KMS-11 (cell line): Measurements from ENCODE around the gene SLC35E3.
A peak's percentile ranks its signal among the peaks of the same experiment; 100 is the strongest.

ENCODE experiments used
- H2AFZ ChIP-seq: fragments of 200-600 bp; sonication (generic); 2 replicates; pipeline ENCODE4 v1.6.1; 2016; ENCODE audit warnings: antibody characterized with exemption, mixed run types, low read depth
- H3K27ac ChIP-seq: fragments of 200-600 bp; sonication (generic); 2 replicates; pipeline ENCODE4 v1.6.1; 2016; ENCODE audit warnings: mild to moderate bottlenecking, mixed run types
- H3K27me3 ChIP-seq: fragments of 200-600 bp; sonication (generic); 2 replicates; pipeline ENCODE4 v1.6.1; 2017; ENCODE audit warnings: mild to moderate bottlenecking, low read depth, mixed run types, moderate library complexity; ENCODE audit not compliant: insufficient read depth
- H3K36me3 ChIP-seq: fragments of 200-600 bp; sonication (generic); 2 replicates; pipeline ENCODE4 v1.6.1; 2017; ENCODE audit warnings: mild to moderate bottlenecking, mixed run types; ENCODE audit not compliant: insufficient read depth
- H3K4me1 ChIP-seq: fragments of 200-600 bp; sonication (generic); 2 replicates; pipeline ENCODE4 v1.6.1; 2016; ENCODE audit warnings: mild to moderate bottlenecking, low read depth, mixed run types; ENCODE audit not compliant: poor library complexity, severe bottlenecking
- H3K4me2 ChIP-seq: fragments of 200-600 bp; sonication (generic); 2 replicates; pipeline ENCODE4 v1.7.0; 2016; ENCODE audit warnings: mild to moderate bottlenecking, mixed run types
- H3K4me3 ChIP-seq: fragments of 200-600 bp; sonication (generic); IDR thresholded peaks from 2 replicates; pipeline ENCODE4 v1.6.1; 2017; ENCODE audit warnings: low read depth, low read length, mixed read lengths; ENCODE audit not compliant: insufficient read depth
- H3K79me2 ChIP-seq: fragments of 200-600 bp; sonication (generic); 2 replicates; pipeline ENCODE4 v1.6.1; 2016; ENCODE audit warnings: low read depth, mixed run types; ENCODE audit not compliant: insufficient read depth
- H3K9ac ChIP-seq: fragments of 200-600 bp; sonication (generic); 2 replicates; pipeline ENCODE4 v1.6.1; 2016; ENCODE audit warnings: mild to moderate bottlenecking, mixed run types
- H4K20me1 ChIP-seq: fragments of 200-600 bp; sonication (generic); 2 replicates; pipeline ENCODE4 v1.6.1; 2016; ENCODE audit warnings: mild to moderate bottlenecking, mixed run types; ENCODE audit not compliant: insufficient read depth
- CTCF ChIP-seq: fragments of 200-600 bp; sonication (generic); conservative IDR thresholded peaks from 2 replicates; pipeline ENCODE4 v1.6.1; 2017; ENCODE audit warnings: low read depth, mild to moderate bottlenecking, antibody characterized with exemption, low read length, moderate library complexity, mixed read lengths

The SLC35E3 gene

DNA sequence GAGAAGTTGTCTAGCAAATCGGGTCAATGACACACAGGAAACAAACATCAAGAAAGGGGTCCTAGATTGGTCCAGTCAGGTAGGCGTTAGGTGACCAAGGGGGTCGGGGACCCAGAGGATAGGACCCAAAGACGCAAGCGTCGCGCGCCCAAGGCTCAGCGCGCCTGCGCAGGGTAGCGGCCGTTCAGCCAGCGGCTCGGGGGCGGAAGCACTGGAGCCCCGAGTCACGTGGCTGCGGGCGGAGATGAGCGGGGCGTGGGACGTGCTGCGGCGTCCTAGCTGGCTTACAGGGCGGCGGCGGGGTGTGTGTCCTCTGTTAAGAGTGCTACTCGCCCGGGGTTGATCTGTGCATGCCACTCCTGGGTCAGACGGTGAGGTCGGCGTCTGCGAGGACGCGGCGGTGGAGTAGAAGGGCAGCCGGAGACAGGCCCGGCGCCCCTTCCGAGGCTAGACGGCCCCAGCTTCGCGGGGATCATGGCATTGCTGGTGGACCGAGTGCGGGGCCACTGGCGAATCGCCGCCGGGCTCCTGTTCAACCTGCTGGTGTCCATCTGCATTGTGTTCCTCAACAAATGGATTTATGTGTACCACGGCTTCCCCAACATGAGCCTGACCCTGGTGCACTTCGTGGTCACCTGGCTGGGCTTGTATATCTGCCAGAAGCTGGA lies at the start of gene SLC35E3:
SLC35E3 (plus strand) TSS at position 273 of the 668 bp plus-strand sequence; CDS start at position 475, 202 bp downstream.
- H2AFZ ChIP-seq = peak within 1 kb of the TSS; percentile 73
- H3K27me3 ChIP-seq = no peaks in the 10 kb centered on the region
- TF ChIP-seq CTCF = no peak
- no peak within 1 kb of the TSS for H3K4me3 ChIP-seq
- H3K27ac ChIP-seq = peak within 1 kb of the TSS; percentile 26; the same call in 1 of the 2 replicates
- no peaks in the 10 kb centered on the region for H3K79me2 ChIP-seq
- no peaks in the 10 kb centered on the region for H4K20me1 ChIP-seq
- peak within 1 kb of the TSS; percentile 93 for H3K4me2 ChIP-seq
- H3K4me1 ChIP-seq = peaks cover 25% of the 10 kb centered on the region
- H3K9ac ChIP-seq = peak within 1 kb of the TSS; percentile 63; the same call in 1 of the 2 replicates
- H3K36me3 ChIP-seq = no peaks in the 10 kb centered on the region

- H3K4me1 ChIP-seq = no peaks in the 10 kb centered on the region
- peaks cover 34% of the 10 kb centered on the region; the same call in 1 of the 2 replicates for H3K36me3 ChIP-seq
- TF ChIP-seq CTCF = no peak
Observed at GRCh38 chr12:68699486-68699885, 46.5 kb upstream of the SLC35E3 start.

DNA sequence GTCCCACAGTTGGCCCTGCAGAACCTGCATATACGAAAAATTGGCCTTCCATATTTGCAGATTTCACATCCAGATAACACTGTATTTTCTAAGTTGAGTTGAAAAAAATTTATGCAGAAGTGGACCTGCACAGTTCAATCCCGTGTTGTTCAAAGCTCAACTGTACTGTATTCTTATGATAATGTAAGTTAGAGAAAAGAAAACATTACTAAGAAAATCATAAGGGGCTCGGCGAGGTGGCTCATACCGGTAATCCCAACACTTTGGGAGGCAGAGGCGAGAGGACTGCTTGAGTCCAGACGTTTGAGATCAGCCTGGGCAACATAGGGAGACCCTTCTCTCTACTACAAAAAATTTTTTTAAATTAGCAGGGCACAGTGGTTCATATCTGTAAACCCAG lies 18.2 kb upstream of the SLC35E3 start:
- H3K36me3 ChIP-seq = peaks cover 14% of the 10 kb centered on the region; the same call in 1 of the 2 replicates
- no peak overlapping the region for H3K4me3 ChIP-seq
- TF ChIP-seq CTCF = no peak
- H4K20me1 ChIP-seq = no peaks in the 10 kb centered on the region
- H3K27ac ChIP-seq = no peak overlapping the region
- no peaks in the 10 kb centered on the region for H3K27me3 ChIP-seq
- H3K4me1 ChIP-seq = no peaks in the 10 kb centered on the region
- H2AFZ ChIP-seq = no peak overlapping the region
- H3K9ac ChIP-seq = no peak overlapping the region
- no peak overlapping the region for H3K4me2 ChIP-seq
- no peaks in the 10 kb centered on the region for H3K79me2 ChIP-seq

More at GRCh38 chr12:68699486-68699885, 46.5 kb upstream of the SLC35E3 start:
- H3K27ac ChIP-seq = no peak overlapping the region
- H3K4me3 ChIP-seq = no peak overlapping the region
- no peak overlapping the region for H3K9ac ChIP-seq
- H3K79me2 ChIP-seq = no peaks in the 10 kb centered on the region
- H3K27me3 ChIP-seq = no peaks in the 10 kb centered on the region
- H3K4me2 ChIP-seq = no peak overlapping the region
- no peak overlapping the region for H2AFZ ChIP-seq
- no peaks in the 10 kb centered on the region for H4K20me1 ChIP-seq

DNA sequence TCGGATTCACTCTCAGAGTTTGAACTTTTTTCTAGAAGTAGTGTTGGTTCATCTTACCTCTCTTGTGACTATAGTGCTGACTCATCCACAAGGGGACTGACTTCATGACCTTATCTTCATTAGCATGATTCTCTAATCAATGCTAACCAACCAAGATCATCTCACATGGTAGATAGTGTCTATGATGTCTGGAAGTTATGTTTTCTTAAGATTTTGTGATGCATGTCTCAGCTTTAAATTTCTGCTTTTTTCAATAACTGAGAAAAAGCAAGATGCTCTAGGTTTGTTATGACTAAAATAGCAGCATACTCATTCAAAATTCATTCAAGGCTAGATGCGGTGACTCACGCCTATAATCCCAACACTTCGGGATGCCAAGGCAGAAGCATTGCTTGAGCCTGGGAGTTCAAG lies 12.3 kb upstream of the SLC35E3 start:
- Histone ChIP-seq H2AFZ (no peak overlapping the region), H3K36me3 (peaks cover 25% of the 10 kb centered on the region; the same call in 1 of the 2 replicates), H3K9ac (no peak overlapping the region), H3K4me3 (no peak overlapping the region), H3K79me2 (no peaks in the 10 kb centered on the region), H3K4me1 (no peaks in the 10 kb centered on the region), H3K27me3 (no peaks in the 10 kb centered on the region), H3K27ac (no peak overlapping the region), H4K20me1 (no peaks in the 10 kb centered on the region), H3K4me2 (no peak overlapping the region)
- TF ChIP-seq CTCF = no peak
